GM23338 (cell line): Measurements from ENCODE around the gene KLHL9. TPM values are rescaled to one million over a fixed set of nuclear protein-coding genes. Genes with fewer than 3 reads are reported as not detected.

ENCODE experiments used
- ATAC-seq: fragments of 200-7000 bp; cut with Tn5 transposase; 3 replicates; pipeline ENCODE4 v1.9.1; 2020
- DNase-seq: peaks from one replicate; pipeline ENCODE4 v3.0.0-alpha.2; 2015; ENCODE audit warnings: low spot score
- H2AFZ ChIP-seq: fragments of 200-600 bp; sonication (generic); 2 replicates; pipeline ENCODE4 v1.8.0; 2016; ENCODE audit warnings: antibody characterized with exemption, mild to moderate bottlenecking, moderate library complexity
- H3F3A ChIP-seq: fragments of 200-600 bp; sonication (generic); replicated peaks from 2 replicates; pipeline ENCODE4 v1.8.0; 2017; ENCODE audit warnings: antibody characterized with exemption, mixed run types, low read depth
- H3K27ac ChIP-seq: fragments of 200-600 bp; sonication (generic); 2 replicates; pipeline ENCODE4 v1.6.1; 2016; ENCODE audit warnings: low read depth
- H3K27me3 ChIP-seq: fragments of 200-600 bp; sonication (generic); 2 replicates; pipeline ENCODE4 v1.8.0; 2016; ENCODE audit warnings: mild to moderate bottlenecking, mixed run types, moderate library complexity; ENCODE audit not compliant: insufficient read depth
- H3K36me3 ChIP-seq: fragments of 200-600 bp; sonication (generic); 2 replicates; pipeline ENCODE4 v1.8.0; 2016; ENCODE audit warnings: mild to moderate bottlenecking; ENCODE audit not compliant: insufficient read depth
- H3K4me1 ChIP-seq: fragments of 200-600 bp; sonication (generic); 2 replicates; pipeline ENCODE4 v1.8.0; 2016; ENCODE audit warnings: mild to moderate bottlenecking, moderate library complexity; ENCODE audit not compliant: insufficient read depth
- H3K4me2 ChIP-seq: fragments of 200-600 bp; sonication (generic); 2 replicates; pipeline ENCODE4 v1.7.1; 2017; ENCODE audit warnings: mixed run types
- H3K4me3 ChIP-seq: fragments of 200-600 bp; sonication (generic); 2 replicates; pipeline ENCODE4 v1.6.1; 2016; ENCODE audit warnings: mixed run types
- H3K79me2 ChIP-seq: fragments of 200-600 bp; sonication (generic); replicated peaks from 2 replicates; pipeline ENCODE4 v1.8.0; 2017; ENCODE audit warnings: mild to moderate bottlenecking; ENCODE audit not compliant: insufficient read depth
- H3K9me2 ChIP-seq: fragments of 200-600 bp; sonication (generic); 2 replicates; pipeline ENCODE4 v1.8.0; 2017; ENCODE audit not compliant: insufficient read depth
- H4K20me1 ChIP-seq: fragments of 200-600 bp; sonication (generic); replicated peaks from 2 replicates; pipeline ENCODE4 v1.8.0; 2017; ENCODE audit warnings: mild to moderate bottlenecking; ENCODE audit not compliant: insufficient read depth
- H3K27ac Mint-ChIP-seq: 2 replicates; pipeline ENCODE4 v1.8.0; 2020; ENCODE audit warnings: inconsistent platforms, mild to moderate bottlenecking, moderate library complexity, mixed read lengths
- H3K27me3 Mint-ChIP-seq: 3 replicates; pipeline ENCODE4 v1.8.0; 2022; ENCODE audit warnings: low read depth, mild to moderate bottlenecking, moderate library complexity, mixed read lengths, inconsistent platforms; ENCODE audit not compliant: insufficient read depth, poor library complexity
- H3K36me3 Mint-ChIP-seq: 3 replicates; pipeline ENCODE4 v1.8.0; 2021; ENCODE audit warnings: low read depth, mild to moderate bottlenecking, inconsistent platforms, moderate library complexity, mixed read lengths
- H3K4me1 Mint-ChIP-seq: 3 replicates; pipeline ENCODE4 v1.8.0; 2020; ENCODE audit warnings: mild to moderate bottlenecking, inconsistent platforms, mixed read lengths
- H3K4me3 Mint-ChIP-seq: 3 replicates; pipeline ENCODE4 v1.8.0; 2021; ENCODE audit warnings: moderate library complexity, mild to moderate bottlenecking, inconsistent platforms, mixed read lengths
- H3K9me3 Mint-ChIP-seq: 3 replicates; pipeline ENCODE4 v1.8.0; 2020; ENCODE audit warnings: moderate library complexity, mild to moderate bottlenecking, inconsistent platforms, mixed read lengths
- CREB1 ChIP-seq: fragments of 250-450 bp; sonication (Bioruptor Pico); IDR thresholded peaks from 2 replicates; pipeline ENCODE4 v1.5.0; 2020; ENCODE audit warnings: low read depth, mild to moderate bottlenecking, moderate library complexity
- ETS1 ChIP-seq: IDR thresholded peaks from 2 replicates; pipeline ENCODE4 v1.6.1; 2016; ENCODE audit warnings: antibody characterized with exemption
- EZH2phosphoT487 ChIP-seq: fragments of 200-600 bp; sonication (generic); IDR thresholded peaks from one replicate; pipeline ENCODE4 v1.8.1; 2018; ENCODE audit warnings: antibody characterized with exemption; ENCODE audit not compliant: unreplicated experiment
- JUNB ChIP-seq: IDR thresholded peaks from one replicate; pipeline ENCODE4 v1.6.1; 2016; ENCODE audit warnings: antibody characterized with exemption; ENCODE audit not compliant: unreplicated experiment
- NANOG ChIP-seq: IDR thresholded peaks from 2 replicates; pipeline ENCODE4 v1.6.1; 2016; ENCODE audit warnings: antibody characterized with exemption, borderline replicate concordance
- POLR2AphosphoS5 ChIP-seq: IDR thresholded peaks from 2 replicates; pipeline ENCODE4 v1.6.1; 2016; ENCODE audit warnings: antibody characterized with exemption, low read depth
- REST ChIP-seq: IDR thresholded peaks from one replicate; pipeline ENCODE4 v1.6.1; 2018; ENCODE audit warnings: antibody characterized with exemption; ENCODE audit not compliant: unreplicated experiment
- ZNF114 ChIP-seq: fragments of 250-450 bp; sonication (Bioruptor Pico); IDR thresholded peaks from 2 replicates; pipeline ENCODE4 v1.5.0; 2020; ENCODE audit warnings: mild to moderate bottlenecking, moderate library complexity
- ZNF331 ChIP-seq: fragments of 250-450 bp; sonication (Bioruptor Pico); IDR thresholded peaks from 2 replicates; pipeline ENCODE4 v1.5.0; 2020; ENCODE audit warnings: low read depth, mild to moderate bottlenecking, moderate library complexity
- ZNF462 ChIP-seq: fragments of 250-450 bp; sonication (Bioruptor Pico); IDR thresholded peaks from 2 replicates; pipeline ENCODE4 v1.5.0; 2020; ENCODE audit warnings: mild to moderate bottlenecking, moderate library complexity
- long read RNA-seq: library from polyadenylated mRNA; unstranded; transcript quantifications from one replicate; pipeline ENCODE4 v2.0.0, GENCODE V29; 2020; ENCODE audit not compliant: unreplicated experiment
- polyA plus RNA-seq: library from polyadenylated mRNA; unstranded; fragments of >200 nt; fragmentation: Nextera tagmentation; extraction: Ambion mirVana; gene quantifications from 2 replicates; pipeline ENCODE4 v1.2.1, GENCODE V29; 2016
- total RNA-seq: library from RNA; depleted of rRNA; stranded (reverse); fragments of >200 nt; shearing (Covaris generic); gene quantifications from 2 replicates; pipeline ENCODE4 v1.2.3, GENCODE V29; 2014; rRNA removed

The KLHL9 gene
- total RNA-seq (22.1 and 24.0 TPM in 2 replicates), polyA plus RNA-seq (9.1 and 9.6 TPM in 2 replicates)
- long read RNA-seq, full-length matches to known transcripts = 4 of 4 reads
- long read RNA-seq, partial matches to known transcripts = 0 of 4 reads
- long read RNA-seq, other reads (novel, unspliced or antisense) = 0 of 4 reads

GRCh38 chr9:21334701-21335632 is at the start of gene KLHL9:
TSS of gene KLHL9 (minus strand) at chr9:21335404. CDS start at chr9:21334859, 545 bp downstream.
- peaks cover 4% of the 10 kb centered on the region for H3K27me3 Mint-ChIP-seq
- Histone ChIP-seq H3K9me2 (no peaks in the 10 kb centered on the region), H2AFZ (peak within 1 kb of the TSS; percentile 98), H3K36me3 (no peaks in the 10 kb centered on the region), H3K4me1 (peaks cover 14% of the 10 kb centered on the region), H3K4me3 (peak within 1 kb of the TSS; percentile 79), H3K79me2 (peaks cover 50% of the 10 kb centered on the region), H3F3A (no peaks in the 10 kb centered on the region), H3K27me3 (no peaks in the 10 kb centered on the region), H3K4me2 (peak within 1 kb of the TSS; percentile 93), H3K27ac (peak within 1 kb of the TSS; percentile 78), H4K20me1 (peaks cover 15% of the 10 kb centered on the region)
- peaks cover 12% of the 10 kb centered on the region; the same call in 2 of the 3 replicates for H3K36me3 Mint-ChIP-seq
- DNase-seq (peak; percentile 95), ATAC-seq (peak; percentile 97)
- TF ChIP-seq CREB1 (no peak), ZNF462 (CRISPR knock-in tag) (no peak), EZH2phosphoT487 (no peak), POLR2AphosphoS5 (peak; percentile 87), ZNF331 (no peak), REST (no peak), ZNF114 (CRISPR knock-in tag) (no peak), ETS1 (0 out of 2 replicates have a peak, but pooled peaks have one; percentile 42), NANOG (no peak), JUNB (no peak)
- peaks cover 29% of the 10 kb centered on the region for H3K4me1 Mint-ChIP-seq
- no peaks in the 10 kb centered on the region for H3K9me3 Mint-ChIP-seq
- peak within 1 kb of the TSS; percentile 91 for H3K27ac Mint-ChIP-seq
- peak within 1 kb of the TSS; percentile 87 for H3K4me3 Mint-ChIP-seq
